HepG2 (cell line): ENCODE data around the gene ABCA3. TPM values are rescaled to one million over a fixed set of nuclear protein-coding genes. Genes with fewer than 3 reads are reported as not detected.
A peak's percentile ranks its signal among the peaks of the same experiment; 100 is the strongest.

Experiments used
- CC2D1A ChIP-seq: sonication (generic); formaldehyde crosslinking; IDR thresholded peaks from 2 replicates; pipeline ENCODE4 v1.8.1; 2023; ENCODE audit warnings: mild to moderate bottlenecking, missing genetic modification reagents
- DPF2 ChIP-seq: sonication (generic); formaldehyde crosslinking; IDR thresholded peaks from 2 replicates; pipeline ENCODE4 v1.4.0; 2020; ENCODE audit warnings: mild to moderate bottlenecking, low read depth, missing genetic modification reagents, borderline replicate concordance
- E2F2 ChIP-seq: sonication (generic); formaldehyde crosslinking; IDR thresholded peaks from 2 replicates; pipeline ENCODE4 v1.4.0; 2020; ENCODE audit warnings: missing genetic modification reagents, borderline replicate concordance
- GABPB1 ChIP-seq: IDR thresholded peaks from 2 replicates; pipeline ENCODE4 v1.6.1; 2016; ENCODE audit warnings: mild to moderate bottlenecking, missing genetic modification reagents, moderate library complexity, missing compliant biosample characterization
- GLI4 ChIP-seq: sonication (generic); formaldehyde crosslinking; IDR thresholded peaks from 2 replicates; pipeline ENCODE4 v1.5.1; 2020; ENCODE audit warnings: missing genetic modification reagents, mild to moderate bottlenecking, moderate library complexity, borderline replicate concordance
- HOXA7 ChIP-seq: sonication (generic); formaldehyde crosslinking; IDR thresholded peaks from 2 replicates; pipeline ENCODE4 v1.8.1; 2022; ENCODE audit warnings: mild to moderate bottlenecking, missing genetic modification reagents, moderate library complexity
- JUN ChIP-seq: sonication (generic); formaldehyde crosslinking; IDR thresholded peaks from 2 replicates; pipeline ENCODE4 v1.4.0; 2020; ENCODE audit warnings: mild to moderate bottlenecking, missing genetic modification reagents
- KDM3A ChIP-seq: IDR thresholded peaks from 2 replicates; pipeline ENCODE4 v1.6.1; 2018; ENCODE audit warnings: low read depth, missing compliant biosample characterization
- KLF11 ChIP-seq: IDR thresholded peaks from 2 replicates; pipeline ENCODE4 v1.6.1; 2016; ENCODE audit warnings: missing compliant biosample characterization
- KMT2B ChIP-seq: IDR thresholded peaks from 2 replicates; pipeline ENCODE4 v1.6.1; 2016; ENCODE audit warnings: missing genetic modification reagents, missing compliant biosample characterization
- MAFF ChIP-seq: IDR thresholded peaks from 2 replicates; pipeline ENCODE4 v1.6.1; 2011; ENCODE audit warnings: low read depth, low read length, improper control_type of control experiment
- PHF8 ChIP-seq: sonication (generic); formaldehyde crosslinking; IDR thresholded peaks from 2 replicates; pipeline ENCODE4 v1.5.0; 2020; ENCODE audit warnings: missing genetic modification reagents
- SIN3B ChIP-seq: fragments of 150-350 bp; IDR thresholded peaks from 2 replicates; pipeline ENCODE4 v1.6.1; 2014; ENCODE audit warnings: low read length
- SKIL ChIP-seq: sonication (generic); formaldehyde crosslinking; IDR thresholded peaks from 2 replicates; pipeline ENCODE4 v1.8.0; 2022; ENCODE audit warnings: missing genetic modification reagents, mild to moderate bottlenecking, moderate library complexity, borderline replicate concordance
- SMAD9 ChIP-seq: sonication (generic); formaldehyde crosslinking; IDR thresholded peaks from 2 replicates; pipeline ENCODE4 v1.5.1; 2020; ENCODE audit warnings: mild to moderate bottlenecking, missing genetic modification reagents
- TCF12 ChIP-seq, 2 experiments: fragments of 450-650 bp in 1 of 2; sonication (generic) in 1 of 2; formaldehyde crosslinking in 1 of 2; IDR thresholded peaks; 2 replicates each; pipeline versions ENCODE4 v1.6.1 to v1.8.0; 2017 to 2022; ENCODE audit warnings: antibody characterized with exemption in 1 of 2, mild to moderate bottlenecking in 1 of 2, missing genetic modification reagents in 1 of 2, moderate library complexity in 1 of 2
- THAP7 ChIP-seq: sonication (generic); formaldehyde crosslinking; IDR thresholded peaks from 2 replicates; pipeline ENCODE4 v1.8.1; 2023; ENCODE audit warnings: mild to moderate bottlenecking, missing genetic modification reagents
- TRIM24 ChIP-seq: sonication (generic); formaldehyde crosslinking; IDR thresholded peaks from 2 replicates; pipeline ENCODE4 v1.8.0; 2022; ENCODE audit warnings: mild to moderate bottlenecking, missing genetic modification reagents
- ZBTB2 ChIP-seq: sonication (generic); formaldehyde crosslinking; IDR thresholded peaks from 2 replicates; pipeline ENCODE4 v1.8.0; 2022; ENCODE audit warnings: low read depth, missing genetic modification reagents
- ZC3H13 ChIP-seq: sonication (generic); formaldehyde crosslinking; IDR thresholded peaks from 2 replicates; pipeline ENCODE4 v1.8.1; 2023; ENCODE audit warnings: mild to moderate bottlenecking, missing genetic modification reagents, moderate library complexity
- ZNF382 ChIP-seq: sonication (generic); formaldehyde crosslinking; IDR thresholded peaks from 2 replicates; pipeline ENCODE4 v1.5.0; 2020; ENCODE audit warnings: missing genetic modification reagents, mild to moderate bottlenecking, borderline replicate concordance
- ZNF383 ChIP-seq: sonication (generic); formaldehyde crosslinking; IDR thresholded peaks from 2 replicates; pipeline ENCODE4 v1.4.0; 2020; ENCODE audit warnings: missing genetic modification reagents, mild to moderate bottlenecking, borderline replicate concordance
- ZNF543 ChIP-seq: sonication (generic); formaldehyde crosslinking; IDR thresholded peaks from 2 replicates; pipeline ENCODE4 v1.4.0; 2020; ENCODE audit warnings: mild to moderate bottlenecking, missing genetic modification reagents
- polyA plus RNA-seq, 8 experiments: library from polyadenylated mRNA; depleted of rRNA in 3 of 8; stranded (reverse) in 7 of 8; unstranded in 1 of 8; fragments of >200 nt; fragmentation: Illumina TruSeq in 4 of 8; extraction: Trizol in 4 of 8; gene quantifications; 2 replicates each; pipeline versions ENCODE4 v1.2.1 to v1.2.3, GENCODE V29; 2011 to 2016; ENCODE audit warnings: low read depth in 4 of 8, missing spikeins in 1 of 8, mixed read lengths in 1 of 8; ENCODE audit not compliant: insufficient read depth in 1 of 8
- total RNA-seq, 5 experiments: library from RNA; depleted of rRNA; stranded (reverse); fragments of >200 nt; fragmentation: Illumina TruSeq; extraction: Trizol; gene quantifications; 2 replicates each; pipeline ENCODE4 v1.2.3, GENCODE V29; 2016; ENCODE audit warnings: low read depth in 1 of 5
- TF ChIP-seq, protein P1 (sequence below): sonication (generic); formaldehyde crosslinking; IDR thresholded peaks from 2 replicates; pipeline ENCODE4 v1.8.1; 2023; ENCODE audit warnings: mild to moderate bottlenecking, missing genetic modification reagents, borderline replicate concordance

The ABCA3 gene
- total and polyA plus RNA-seq, 2 of the 13 experiments (the other 11 are each of a cell fraction or from before 2014, with no cell fraction given), result 0.60 to 1.5 TPM

GRCh38 chr16:2340564-2341455 lies at the start of gene ABCA3 (continued):
- TF ChIP-seq HOXA7 (CRISPR knock-in tag) (0 out of 2 replicates have a peak, but pooled peaks have one; percentile 73), TCF12 (IDR thresholded peaks at IDR 0.05) (no peak), TCF12 (CRISPR knock-in tag; IDR thresholded peaks at IDR 0.05) (peak; percentile 70; the same call in 1 of the 2 replicates), ZNF383 (CRISPR knock-in tag) (no peak), SKIL (peak; percentile 64), CC2D1A (CRISPR knock-in tag) (no peak), TRIM24 (CRISPR knock-in tag) (no peak), GABPB1 (CRISPR knock-in tag) (peak; percentile 84), ZNF382 (CRISPR knock-in tag) (no peak), E2F2 (CRISPR knock-in tag) (peak; percentile 93; the same call in 1 of the 2 replicates), GLI4 (CRISPR knock-in tag) (peak; percentile 98), JUN (CRISPR knock-in tag) (peak; percentile 82; the same call in 1 of the 2 replicates), ZC3H13 (CRISPR knock-in tag) (peak; percentile 90), PHF8 (CRISPR knock-in tag) (no peak; the same call in 1 of the 2 replicates), SMAD9 (CRISPR knock-in tag) (peak; percentile 96), KLF11 (CRISPR knock-in tag) (peak; percentile 90), MAFF (no peak), KMT2B (CRISPR knock-in tag) (peak; percentile 78), KDM3A (CRISPR knock-in tag) (peak; percentile 95), ZNF543 (CRISPR knock-in tag) (peak; percentile 73; the same call in 1 of the 2 replicates), DPF2 (CRISPR knock-in tag) (no peak), ZBTB2 (CRISPR knock-in tag) (peak; percentile 90), SIN3B (no peak), THAP7 (CRISPR knock-in tag) (peak; percentile 84; the same call in 1 of the 2 replicates)
- TF ChIP-seq, protein P1, sequence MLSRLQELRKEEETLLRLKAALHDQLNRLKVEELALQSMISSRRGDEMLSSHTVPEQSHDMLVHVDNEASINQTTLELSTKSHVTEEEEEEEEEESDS (CRISPR knock-in tag), result peak; percentile 94; the same call in 1 of the 2 replicates
